HG03196 (cell line): ENCODE data around the gene DGCR8.

Experiments
- ATAC-seq: cut with Tn5 transposase; IDR thresholded peaks from one replicate; pipeline ENCODE4 v1.9.1; 2021; ENCODE audit not compliant: unreplicated experiment

DGCR8 gene

DNA sequence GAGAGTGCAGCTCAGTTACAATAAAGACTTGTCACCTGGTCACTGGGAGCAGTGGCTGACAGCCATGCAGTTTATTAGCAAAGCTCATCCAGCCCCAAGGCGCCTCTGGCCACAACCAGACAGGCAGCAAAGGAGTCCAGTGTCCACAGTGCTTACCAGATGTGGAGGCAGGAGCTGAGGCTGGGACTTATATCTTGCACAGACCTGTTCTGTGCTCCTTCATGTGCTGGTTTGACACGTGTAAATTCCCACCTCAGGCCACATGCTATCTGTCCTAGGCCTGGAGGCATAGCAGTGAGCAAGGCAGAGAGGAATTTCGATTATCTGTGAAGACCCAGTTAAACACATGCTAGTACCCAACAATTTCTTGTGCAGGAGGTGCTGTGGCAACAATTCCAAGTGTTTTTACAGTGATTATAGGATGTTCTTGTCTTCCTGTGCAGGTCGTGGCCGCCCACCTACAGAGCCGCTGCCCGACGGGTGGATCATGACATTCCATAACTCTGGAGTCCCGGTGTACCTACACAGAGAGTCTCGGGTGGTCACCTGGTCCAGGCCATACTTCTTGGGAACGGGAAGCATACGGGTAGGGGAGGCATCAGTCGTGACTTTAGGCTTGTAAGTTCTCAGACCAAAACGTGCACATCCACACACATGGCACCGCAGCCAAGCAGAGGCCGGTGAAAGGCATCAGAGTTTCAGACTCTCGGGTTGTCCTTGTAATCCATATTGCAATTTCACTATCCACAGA is 9.4 kb downstream of the DGCR8 start:
- no peak for ATAC-seq

DNA sequence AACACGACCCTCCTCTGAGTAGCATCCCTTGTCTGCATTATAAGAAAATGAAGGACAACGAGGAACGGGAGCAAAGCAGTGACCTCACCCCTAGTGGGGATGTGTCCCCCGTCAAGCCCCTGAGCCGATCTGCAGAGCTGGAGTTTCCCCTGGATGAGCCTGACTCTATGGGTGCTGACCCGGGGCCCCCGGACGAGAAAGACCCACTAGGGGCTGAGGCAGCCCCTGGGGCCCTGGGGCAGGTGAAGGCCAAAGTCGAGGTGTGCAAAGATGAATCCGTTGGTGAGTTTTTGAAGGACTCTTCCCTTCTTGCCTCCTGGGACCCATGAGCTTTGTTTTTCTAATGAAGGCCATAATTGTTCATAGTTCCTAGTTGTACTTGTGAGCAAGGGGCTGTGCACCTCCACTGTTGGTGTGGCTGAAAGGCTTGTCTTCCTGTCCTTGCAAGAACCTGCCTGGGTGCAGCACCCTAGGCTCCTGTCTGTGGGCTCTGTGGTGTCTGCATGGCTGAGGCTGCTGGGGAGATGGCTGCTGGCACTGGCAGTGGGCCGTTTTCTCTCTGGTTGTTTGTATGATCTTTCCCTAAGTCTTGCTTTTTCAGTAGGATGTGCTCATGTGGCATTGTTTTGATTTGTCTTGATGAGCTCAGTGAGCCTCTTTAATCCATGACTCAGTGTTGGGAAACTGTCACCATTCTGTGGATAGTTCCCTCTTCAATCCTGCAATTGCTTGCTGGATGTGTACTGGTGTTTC is 10.1 kb downstream of the DGCR8 start:
- ATAC-seq: no peak

DNA sequence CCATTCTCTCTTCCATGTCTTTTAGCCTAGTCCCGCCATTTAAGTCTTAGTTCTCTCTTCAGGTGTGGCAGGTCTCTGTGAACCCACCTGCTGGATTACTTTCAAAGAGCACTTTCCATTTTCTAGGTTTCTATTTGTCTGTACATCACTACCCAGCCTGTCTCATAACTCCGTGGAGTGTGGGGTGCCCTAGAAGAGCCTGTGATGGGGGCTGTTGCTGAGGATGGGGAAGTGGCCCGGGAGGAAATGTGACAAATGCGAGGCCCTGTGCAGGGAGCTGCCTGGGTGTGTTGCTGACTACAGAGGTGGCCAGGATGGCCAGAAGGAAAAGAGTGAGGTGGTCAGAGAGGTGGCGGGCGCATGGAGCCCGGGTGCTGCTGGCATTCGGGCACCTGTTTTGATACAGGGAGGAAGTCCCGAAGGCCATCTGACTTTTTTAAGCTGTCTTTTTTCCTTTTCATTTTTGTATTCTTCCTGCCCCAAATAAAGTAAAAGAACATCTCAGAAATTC is 10.7 kb downstream of the DGCR8 start:
- no peak for ATAC-seq

DNA sequence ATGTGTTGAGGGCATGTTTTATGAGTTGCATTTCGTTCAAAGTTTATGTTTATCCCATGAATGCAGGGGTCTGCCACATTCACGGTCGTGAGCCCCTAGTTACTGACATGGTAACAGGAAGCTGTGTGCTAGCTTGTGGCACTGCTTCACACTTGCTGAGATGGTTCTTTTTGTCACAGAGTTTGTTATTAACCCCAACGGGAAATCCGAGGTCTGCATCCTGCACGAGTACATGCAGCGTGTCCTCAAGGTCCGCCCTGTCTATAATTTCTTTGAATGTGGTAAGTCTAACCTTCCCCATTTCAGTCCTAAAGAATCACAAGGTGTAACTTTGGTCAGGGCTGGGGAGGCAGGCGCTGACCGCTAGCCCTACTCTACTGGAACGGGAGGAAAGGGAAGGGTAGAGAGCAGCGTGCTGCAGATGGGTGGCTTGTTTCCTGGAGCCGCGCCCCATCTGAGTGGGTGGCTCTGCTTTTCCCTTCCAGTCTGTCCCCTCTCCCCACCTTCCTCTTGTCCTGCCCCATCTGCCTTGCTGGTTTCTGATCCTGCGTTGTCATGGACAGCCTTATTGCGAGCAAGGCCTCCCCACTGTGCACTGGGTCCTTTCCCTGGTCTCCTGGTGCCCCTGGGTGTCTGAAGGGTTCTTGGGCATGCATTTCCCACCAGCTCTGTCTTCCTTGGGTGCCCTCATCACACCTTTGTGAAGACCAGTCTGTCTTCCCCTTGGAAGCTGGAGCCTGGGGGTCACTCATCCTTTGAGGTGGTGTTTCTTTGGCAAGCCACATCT is 11.8 kb downstream of the DGCR8 start:
- ATAC-seq: no peak

DNA sequence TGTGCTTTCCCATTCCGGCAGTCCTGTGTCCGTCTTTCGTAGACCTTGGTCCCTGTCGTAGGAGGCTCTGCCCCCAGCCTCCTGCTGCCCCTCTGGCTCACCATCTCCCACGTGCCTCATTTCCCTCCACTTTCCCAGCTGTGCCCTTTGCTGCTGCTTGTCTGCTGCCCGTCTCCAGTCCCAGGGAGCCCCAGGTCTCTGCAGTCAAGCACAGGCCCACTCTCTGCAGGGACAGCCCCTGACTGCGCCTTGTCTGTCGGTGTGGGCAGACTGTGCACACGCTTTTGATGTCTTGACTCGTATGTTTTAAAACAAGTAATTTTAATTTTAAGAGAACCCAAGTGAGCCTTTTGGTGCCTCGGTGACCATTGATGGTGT is 12.4 kb downstream of the DGCR8 start:
- no peak for ATAC-seq

DNA sequence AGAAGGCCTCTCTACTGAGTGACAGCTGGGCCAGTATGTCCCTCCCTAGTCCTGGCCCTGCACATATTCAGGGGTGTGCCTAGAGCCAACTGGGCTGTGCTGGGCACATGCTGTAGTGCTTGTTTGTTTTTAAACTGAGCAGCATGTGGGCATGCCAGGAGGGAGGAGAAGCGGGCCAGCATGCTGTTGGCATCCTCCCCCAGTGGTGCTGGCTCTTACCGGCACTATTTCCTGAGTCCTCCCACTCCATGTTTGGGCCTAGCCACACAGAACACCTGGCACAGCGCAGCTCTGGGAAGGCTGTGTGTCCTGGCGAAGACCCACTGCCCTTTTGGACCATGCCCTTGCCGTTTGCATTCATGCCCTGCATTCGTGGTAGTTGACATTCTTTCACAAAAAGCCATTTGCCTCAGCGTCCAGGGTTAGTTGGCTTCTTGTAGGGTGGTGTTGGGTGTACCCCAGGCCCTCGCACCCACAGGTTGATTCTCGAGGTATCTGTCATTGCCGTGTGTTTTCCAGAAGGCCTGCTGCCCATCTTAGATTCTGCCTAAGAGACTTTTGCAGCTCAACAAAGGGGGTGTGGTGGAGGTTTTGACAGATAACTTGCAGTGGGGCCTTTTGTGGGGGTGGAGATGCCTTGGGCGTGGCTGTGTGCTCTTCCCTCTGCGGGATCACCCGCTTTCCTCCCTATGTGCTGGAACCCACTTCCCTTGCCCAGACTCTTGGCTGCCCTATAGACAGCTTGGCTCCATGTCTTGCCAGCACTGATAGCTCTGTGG is 13.6 kb downstream of the DGCR8 start:
- no peak for ATAC-seq

DNA sequence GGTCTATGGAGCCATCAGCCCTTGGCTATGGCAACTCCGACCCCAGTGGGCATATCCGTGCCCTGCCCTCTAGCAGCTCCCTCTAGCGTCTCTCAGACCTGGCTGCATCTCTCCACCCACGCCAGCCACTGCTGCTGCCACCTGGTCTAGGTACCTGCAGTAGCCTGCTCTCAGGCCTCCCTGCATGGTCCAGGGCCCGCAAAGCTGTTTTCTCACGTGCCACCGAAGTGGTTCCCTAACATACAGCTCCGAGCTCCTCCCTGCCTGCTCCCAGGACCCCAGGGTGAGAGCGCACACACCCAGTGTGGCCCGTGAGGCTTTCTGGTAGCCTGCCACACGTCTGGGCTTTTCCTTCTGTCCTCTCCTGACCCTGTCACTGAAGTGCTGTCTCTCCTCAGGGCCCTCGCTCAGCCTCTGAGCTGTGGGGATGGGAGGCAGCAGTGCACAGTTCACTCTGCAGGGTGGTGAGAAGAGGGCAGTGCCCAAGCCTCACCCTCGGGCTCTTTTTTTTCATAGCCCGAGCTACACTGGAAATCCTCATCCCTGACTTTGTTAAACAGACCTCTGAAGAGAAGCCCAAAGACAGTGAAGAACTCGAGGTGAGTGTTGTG is 14.3 kb downstream of the DGCR8 start:
- ATAC-seq: no peak

DNA sequence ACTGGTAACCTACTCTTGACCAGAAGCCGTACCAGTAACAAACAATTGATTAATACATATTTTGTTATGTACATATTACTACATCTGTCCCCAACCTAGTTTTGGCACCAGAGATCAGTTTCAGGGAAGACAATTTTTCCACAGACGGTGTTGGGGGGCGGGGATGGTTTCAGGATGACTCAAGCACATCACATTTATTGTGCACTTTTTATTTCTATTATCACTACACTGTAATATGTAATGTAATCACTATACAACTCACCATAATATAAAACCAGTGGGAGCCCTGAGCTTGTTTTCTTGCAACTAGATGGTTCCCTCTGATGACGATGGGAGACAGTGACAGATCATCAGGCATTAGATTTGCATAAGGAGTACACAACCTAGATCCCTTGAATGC is 15.5 kb downstream of the DGCR8 start:
- ATAC-seq: no peak

DNA sequence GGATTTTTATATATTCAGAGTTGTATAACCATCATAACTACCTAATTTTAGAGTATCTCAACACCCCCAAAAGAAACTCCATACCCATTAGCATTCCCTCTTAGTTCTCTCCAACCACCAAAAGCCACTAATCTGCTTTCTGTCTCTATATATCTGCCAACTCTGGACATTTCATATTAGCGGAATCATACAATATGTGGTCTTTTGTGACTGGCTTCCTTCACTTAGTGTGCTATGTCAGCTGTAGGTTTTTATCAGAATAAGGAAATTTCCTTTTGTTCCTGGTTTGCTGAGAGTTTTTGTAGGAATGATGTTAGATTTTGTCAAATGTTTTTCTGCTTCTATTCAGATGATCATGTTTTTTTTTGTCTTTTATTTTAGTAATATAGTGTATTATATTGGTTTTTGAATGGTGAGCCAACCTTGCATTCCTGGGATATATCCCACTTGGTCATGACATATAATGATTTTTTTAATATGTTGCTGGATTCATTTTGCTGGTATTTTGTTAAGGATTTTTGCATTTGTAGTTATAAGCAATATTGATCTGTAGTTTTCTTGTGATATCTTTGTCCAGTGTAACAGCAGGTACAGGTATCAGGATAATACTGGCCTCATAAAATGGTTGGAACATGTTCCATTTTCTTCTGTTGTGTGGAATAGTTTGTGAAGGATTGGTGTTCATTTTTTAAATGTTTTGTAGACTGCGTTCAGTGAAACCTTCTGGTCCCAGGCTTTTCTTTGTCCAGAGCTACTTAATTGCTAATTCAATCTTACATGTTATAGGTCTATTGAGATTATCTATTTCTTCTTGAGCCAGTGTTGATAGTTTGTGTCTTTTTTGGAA is 16.8 kb downstream of the DGCR8 start:
- ATAC-seq: no peak

DNA sequence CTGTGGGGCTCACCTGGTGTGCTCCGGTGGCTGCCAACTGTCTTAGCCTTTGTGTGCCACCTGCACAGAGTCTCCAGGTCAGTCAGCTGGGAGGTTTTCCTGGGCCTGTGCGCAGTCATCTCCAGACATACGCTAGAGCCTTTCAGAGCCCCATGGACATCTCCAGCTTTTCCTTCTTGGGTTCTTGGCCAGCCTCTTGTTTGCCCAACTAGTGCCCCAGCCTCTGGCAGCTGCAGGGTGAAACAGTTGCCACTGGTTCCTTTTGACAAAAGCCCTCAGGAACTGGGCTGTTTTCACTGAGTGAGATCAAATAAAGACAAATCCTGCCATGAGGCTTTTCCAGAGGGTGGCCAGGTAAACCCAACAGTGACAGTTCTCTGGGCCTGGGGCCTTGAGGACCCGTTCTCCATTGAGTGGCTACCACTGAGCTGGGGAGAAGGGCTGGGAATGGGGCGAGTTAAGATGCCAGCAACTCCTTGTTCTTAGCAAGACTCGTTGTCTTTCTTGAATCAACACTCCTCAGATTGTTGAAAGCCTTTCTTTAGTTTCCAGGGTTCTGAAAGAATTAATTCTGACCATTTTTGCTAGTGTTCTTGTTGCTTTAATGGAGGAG is 19.2 kb downstream of the DGCR8 start:
- no peak for ATAC-seq

DNA sequence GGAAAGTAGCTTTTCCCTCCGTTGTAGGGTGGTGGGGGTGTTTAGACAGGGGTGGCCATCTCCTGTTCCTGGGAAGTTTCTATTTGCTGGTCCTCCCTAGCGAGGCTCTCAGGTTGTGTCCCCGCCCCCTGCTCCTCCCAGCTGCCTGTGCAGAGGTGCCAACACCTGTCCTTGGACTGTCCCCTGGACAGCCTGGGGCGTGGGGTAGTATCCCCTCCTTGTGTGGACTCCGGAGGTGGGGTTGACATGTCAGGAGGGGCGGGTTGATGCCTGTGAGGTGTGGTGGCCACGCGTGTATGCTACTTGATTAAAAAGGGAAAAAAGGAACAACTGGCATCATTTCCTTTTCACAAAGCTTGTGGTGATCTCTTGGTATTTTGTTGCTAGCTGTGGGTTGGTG is 21.6 kb downstream of the DGCR8 start:
- ATAC-seq: no peak

DNA sequence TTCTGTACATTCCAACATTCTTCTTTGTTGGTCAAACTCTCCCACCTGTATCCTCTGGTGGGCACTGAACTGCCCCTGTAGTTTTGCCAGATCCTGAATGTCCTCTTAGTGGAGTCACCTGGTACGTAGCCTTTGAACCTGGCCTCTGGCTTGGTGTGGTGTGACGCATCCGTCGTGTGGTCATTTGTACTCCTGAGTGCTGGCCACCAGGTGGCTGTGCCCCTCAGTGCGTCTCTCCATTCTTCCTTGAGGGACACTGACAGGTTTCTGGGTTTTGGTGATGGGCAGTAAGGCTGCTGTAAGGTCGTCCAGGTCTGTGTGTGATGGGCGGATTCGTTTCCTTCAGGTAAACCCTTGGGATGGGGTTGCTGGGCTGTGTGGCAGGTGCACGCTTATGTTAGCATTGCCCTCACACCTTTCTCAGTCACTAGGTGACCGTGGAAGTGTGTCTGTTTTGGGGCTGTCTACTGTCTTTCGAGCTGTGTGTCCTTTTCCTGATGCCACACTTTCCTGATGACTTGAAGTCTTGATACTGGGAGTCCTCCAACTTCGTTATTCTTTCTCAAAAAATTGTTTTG is 22.3 kb downstream of the DGCR8 start:
- no peak for ATAC-seq

DNA sequence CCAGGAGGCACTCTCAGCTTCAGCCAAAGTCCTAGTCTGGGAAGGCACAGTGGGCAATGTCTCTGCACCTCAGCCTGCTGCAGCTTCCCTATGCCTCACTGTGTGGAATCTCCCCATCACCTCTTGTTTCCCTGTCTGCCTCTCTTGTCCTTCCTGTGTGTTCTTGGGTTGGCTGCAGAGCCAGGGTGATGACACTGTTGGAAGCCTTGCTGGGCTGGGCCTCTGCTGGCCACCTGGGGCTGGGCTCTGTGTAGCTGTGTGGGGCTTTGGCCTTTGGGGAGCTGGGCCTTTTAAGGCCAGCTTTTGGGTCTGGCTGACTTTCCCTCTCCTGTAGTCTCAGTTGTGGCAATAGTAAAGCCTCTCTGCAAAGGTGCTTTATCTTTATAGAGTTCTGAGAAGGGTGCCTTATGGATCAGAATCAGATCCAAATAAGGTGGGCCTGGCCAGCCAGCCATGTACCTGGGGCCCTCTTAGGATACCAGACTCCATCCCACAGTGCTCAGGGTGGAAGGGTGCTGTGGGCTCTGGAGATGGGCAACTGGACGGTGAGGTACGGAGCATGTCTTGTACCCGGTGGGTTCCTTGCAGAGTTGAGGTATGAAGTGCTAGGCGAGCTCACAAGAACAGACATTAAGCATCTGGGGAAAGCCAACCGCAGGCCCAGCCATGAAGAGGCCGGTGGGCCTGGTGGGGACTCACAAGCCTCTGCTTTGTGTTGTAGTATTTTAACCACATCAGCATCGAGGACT is 25.6 kb downstream of the DGCR8 start:
- ATAC-seq: no peak

DNA sequence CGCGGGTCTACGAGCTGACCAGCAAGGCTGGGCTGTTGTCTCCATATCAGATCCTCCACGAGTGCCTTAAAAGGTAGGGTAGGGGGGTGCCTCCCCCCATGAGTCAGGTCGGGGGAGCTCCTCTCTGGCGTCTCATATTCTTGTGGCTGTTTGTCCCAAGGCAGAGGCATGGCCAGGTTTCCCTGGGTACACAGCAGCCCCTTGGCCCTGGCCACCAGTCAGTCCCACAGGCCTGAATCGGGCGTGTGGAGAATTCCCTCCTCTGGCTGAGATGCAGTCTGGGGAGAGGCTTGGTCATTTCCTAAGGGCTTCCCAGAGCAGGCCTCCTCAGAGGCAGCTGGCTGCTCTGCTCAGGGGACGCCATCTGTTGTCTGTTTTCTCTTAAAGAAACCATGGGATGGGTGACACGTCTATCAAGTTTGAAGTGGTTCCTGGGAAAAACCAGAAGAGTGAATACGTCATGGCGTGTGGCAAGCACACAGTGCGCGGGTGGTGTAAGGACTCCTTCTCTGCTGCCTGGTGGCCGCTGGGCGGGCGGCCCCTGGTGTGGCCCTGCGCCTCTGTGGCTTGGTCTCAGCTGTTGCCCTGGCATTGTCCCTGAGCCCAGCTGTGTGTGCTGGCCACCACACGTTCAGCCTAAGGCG is 26.3 kb downstream of the DGCR8 start:
- ATAC-seq: no peak

DNA sequence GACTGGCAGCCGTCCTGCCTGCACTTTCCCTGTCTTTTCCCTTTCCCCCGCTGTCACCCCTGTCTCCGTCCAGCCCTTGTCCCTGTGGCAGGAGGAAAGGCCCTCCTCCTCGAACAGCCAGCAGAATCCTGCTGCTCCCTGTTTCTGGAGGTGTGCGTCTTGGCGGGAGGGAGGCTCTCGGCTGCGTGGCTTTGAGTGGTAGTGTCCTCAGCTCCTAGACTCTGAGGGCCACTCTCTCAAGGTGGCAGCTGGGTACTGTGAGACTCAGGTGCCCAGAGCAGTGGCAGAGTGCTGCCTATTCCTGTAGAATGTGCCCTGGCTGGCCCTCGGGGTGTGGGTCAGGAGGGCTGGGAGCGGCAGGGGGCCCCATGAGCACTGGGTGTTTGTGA is 26.8 kb downstream of the DGCR8 start:
- ATAC-seq: no peak

DNA sequence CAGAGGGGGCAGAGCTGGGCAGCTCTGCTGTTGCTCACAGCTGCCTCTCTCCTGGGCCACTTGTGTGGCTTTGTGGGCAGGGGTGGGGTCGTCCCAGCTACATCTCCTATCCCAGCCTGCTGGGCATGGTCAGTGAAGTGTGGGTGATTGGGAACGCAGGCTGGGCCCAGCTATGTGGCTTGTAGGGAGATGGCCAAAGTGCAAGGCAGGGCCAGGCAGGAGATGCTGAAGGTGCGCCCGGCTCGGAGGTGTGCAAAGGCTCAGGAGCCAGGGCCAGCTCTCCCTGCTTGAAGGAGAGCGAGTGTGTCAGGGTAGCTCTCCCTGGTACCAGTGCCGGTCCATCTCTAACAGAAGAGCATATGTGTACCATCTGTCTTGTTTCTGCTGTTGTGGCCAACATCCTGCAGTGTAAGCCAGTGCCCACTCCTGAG is 27.4 kb downstream of the DGCR8 start:
- no peak for ATAC-seq

DNA sequence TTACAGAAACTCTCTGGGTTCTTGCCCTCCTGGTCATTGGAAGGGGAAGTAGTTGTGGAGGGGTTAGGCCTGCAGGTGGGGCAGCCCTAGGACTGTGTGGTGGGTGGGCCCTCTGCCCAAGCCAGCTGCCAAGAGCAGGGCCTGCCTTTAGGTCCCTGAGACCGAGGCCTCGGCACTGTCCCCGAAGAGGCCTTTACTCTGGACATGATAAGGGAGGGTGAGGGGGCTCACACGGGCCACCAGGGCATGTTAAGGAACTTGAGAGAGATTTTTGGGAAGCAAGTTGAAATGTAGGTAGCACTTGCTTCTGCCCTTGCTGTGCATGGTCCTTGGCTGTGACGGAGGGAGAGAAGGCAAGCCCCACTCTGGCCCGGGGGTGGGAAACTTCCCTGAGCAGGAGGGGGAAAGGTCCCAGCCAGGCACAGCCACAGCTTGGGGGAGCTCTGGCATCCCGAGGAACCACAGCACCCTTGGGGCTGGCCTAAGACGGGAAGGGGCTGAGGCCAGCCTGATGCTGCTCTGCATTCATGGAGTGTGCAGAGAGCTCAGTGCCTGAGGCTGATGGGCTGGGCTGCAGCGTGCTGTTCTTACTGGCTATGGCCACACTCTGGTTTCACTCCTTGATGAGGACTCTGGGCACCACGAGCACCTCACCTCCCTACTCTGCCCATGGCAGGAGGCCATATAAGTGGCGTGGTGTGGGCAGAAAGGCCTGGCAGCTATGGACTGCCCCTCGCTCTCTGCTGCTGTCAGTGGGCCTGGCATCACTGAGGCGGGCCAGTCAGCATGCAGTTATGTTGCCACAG is 28.1 kb downstream of the DGCR8 start:
- no peak for ATAC-seq
